Osteoblast (primary cell): ENCODE measurements around the gene SPEG. TPM values are rescaled to one million over a fixed set of nuclear protein-coding genes. Genes with fewer than 3 reads are reported as not detected.

ENCODE experiments used
- DNase-seq: peaks from one replicate; pipeline ENCODE4 v3.0.0; 2011; ENCODE audit warnings: low spot score, mixed read lengths; ENCODE audit not compliant: insufficient read length; ENCODE audit errors: missing footprints
- H2AFZ ChIP-seq: 2 replicates; pipeline ENCODE4 v1.6.0; 2011; ENCODE audit warnings: mild to moderate bottlenecking, low read length
- H3K27ac ChIP-seq: 2 replicates; pipeline ENCODE4 v1.5.1; 2011; ENCODE audit warnings: mild to moderate bottlenecking, low read depth, low read length, moderate library complexity
- H3K27me3 ChIP-seq: 2 replicates; pipeline ENCODE4 v1.6.0; 2012; ENCODE audit warnings: mild to moderate bottlenecking, control low read depth, inconsistent platforms, low read length, moderate library complexity; ENCODE audit not compliant: insufficient read depth
- H3K36me3 ChIP-seq: 2 replicates; pipeline ENCODE4 v1.5.1; 2011; ENCODE audit warnings: mild to moderate bottlenecking, low read length, control low read depth, moderate library complexity; ENCODE audit not compliant: insufficient read depth
- H3K4me1 ChIP-seq: 2 replicates; pipeline ENCODE4 v1.5.1; 2011; ENCODE audit warnings: mild to moderate bottlenecking, low read length, control low read depth, moderate library complexity; ENCODE audit not compliant: insufficient read depth
- H3K4me2 ChIP-seq: 2 replicates; pipeline ENCODE4 v1.6.0; 2011; ENCODE audit warnings: mild to moderate bottlenecking, low read length; ENCODE audit not compliant: insufficient read depth
- H3K4me3 ChIP-seq: fragments of 200-600 bp; sonication (generic); 3 replicates; pipeline ENCODE4 v1.5.1; 2012; ENCODE audit warnings: mild to moderate bottlenecking, low read length, inconsistent platforms; ENCODE audit not compliant: insufficient read depth
- H3K79me2 ChIP-seq: 2 replicates; pipeline ENCODE4 v1.6.0; 2012; ENCODE audit warnings: mild to moderate bottlenecking, low read length, control low read depth, inconsistent platforms; ENCODE audit not compliant: insufficient read depth
- H3K9me3 ChIP-seq: 2 replicates; pipeline ENCODE4 v1.5.1; 2011; ENCODE audit warnings: low read depth, low read length, control low read depth
- H4K20me1 ChIP-seq: 2 replicates; pipeline ENCODE4 v1.6.0; 2012; ENCODE audit warnings: mild to moderate bottlenecking, low read length, control low read depth; ENCODE audit not compliant: insufficient read depth
- total RNA-seq: library from RNA; depleted of rRNA; stranded (reverse); fragments of >200 nt; gene quantifications from 2 replicates; pipeline ENCODE4 v1.2.3, GENCODE V29; 2012
- TF ChIP-seq, protein P1 (sequence below): IDR thresholded peaks from 2 replicates; pipeline ENCODE4 v1.5.1; 2011; ENCODE audit warnings: mild to moderate bottlenecking, low read depth, low read length, moderate library complexity; ENCODE audit errors: extremely low read depth

Gene SPEG
- total RNA-seq, 1 donor = 26.4 TPM

DNA sequence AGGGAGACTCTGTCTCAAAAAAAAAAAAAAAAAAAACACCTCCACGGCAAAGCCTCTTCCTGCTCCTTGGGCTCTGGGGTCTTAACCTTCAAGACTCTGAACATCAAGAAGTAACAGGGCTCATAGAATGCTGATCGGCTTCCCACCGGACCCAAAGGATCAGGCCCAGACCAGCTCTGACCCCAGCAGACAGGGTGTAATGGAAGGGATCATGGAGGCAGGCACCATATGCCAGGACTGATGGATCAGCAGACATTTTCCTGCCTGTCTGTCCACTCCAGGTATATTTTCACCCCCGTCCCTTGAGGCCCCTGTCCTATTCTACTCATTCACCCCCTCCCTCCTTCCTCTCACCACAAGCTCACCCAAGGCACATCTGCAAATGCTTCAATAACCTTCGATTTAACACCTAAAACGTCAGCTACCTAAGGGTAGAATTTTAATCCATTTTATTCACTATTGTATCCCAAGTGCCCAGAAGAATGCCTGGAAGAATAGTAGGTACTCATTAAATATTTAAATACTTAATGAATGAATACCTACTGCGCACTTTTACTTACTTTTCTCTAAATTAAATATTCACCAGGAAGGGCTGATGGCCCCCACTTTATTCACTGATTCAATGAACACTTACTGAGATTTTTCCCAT is 4.6 kb upstream of the SPEG start:
- Histone ChIP-seq H3K36me3 (no peaks in the 10 kb centered on the region), H3K79me2 (no peaks in the 10 kb centered on the region), H3K9me3 (no peaks in the 10 kb centered on the region), H3K27ac (no peak overlapping the region), H3K4me1 (peaks cover 16% of the 10 kb centered on the region), H3K27me3 (no peaks in the 10 kb centered on the region), H3K4me2 (no peak overlapping the region), H4K20me1 (no peaks in the 10 kb centered on the region), H3K4me3 (no peak overlapping the region), H2AFZ (peak overlapping the region; percentile 71)
- TF ChIP-seq, protein P1, sequence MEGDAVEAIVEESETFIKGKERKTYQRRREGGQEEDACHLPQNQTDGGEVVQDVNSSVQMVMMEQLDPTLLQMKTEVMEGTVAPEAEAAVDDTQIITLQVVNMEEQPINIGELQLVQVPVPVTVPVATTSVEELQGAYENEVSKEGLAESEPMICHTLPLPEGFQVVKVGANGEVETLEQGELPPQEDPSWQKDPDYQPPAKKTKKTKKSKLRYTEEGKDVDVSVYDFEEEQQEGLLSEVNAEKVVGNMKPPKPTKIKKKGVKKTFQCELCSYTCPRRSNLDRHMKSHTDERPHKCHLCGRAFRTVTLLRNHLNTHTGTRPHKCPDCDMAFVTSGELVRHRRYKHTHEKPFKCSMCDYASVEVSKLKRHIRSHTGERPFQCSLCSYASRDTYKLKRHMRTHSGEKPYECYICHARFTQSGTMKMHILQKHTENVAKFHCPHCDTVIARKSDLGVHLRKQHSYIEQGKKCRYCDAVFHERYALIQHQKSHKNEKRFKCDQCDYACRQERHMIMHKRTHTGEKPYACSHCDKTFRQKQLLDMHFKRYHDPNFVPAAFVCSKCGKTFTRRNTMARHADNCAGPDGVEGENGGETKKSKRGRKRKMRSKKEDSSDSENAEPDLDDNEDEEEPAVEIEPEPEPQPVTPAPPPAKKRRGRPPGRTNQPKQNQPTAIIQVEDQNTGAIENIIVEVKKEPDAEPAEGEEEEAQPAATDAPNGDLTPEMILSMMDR = no peak
- DNase-seq = peak; percentile 72

DNA sequence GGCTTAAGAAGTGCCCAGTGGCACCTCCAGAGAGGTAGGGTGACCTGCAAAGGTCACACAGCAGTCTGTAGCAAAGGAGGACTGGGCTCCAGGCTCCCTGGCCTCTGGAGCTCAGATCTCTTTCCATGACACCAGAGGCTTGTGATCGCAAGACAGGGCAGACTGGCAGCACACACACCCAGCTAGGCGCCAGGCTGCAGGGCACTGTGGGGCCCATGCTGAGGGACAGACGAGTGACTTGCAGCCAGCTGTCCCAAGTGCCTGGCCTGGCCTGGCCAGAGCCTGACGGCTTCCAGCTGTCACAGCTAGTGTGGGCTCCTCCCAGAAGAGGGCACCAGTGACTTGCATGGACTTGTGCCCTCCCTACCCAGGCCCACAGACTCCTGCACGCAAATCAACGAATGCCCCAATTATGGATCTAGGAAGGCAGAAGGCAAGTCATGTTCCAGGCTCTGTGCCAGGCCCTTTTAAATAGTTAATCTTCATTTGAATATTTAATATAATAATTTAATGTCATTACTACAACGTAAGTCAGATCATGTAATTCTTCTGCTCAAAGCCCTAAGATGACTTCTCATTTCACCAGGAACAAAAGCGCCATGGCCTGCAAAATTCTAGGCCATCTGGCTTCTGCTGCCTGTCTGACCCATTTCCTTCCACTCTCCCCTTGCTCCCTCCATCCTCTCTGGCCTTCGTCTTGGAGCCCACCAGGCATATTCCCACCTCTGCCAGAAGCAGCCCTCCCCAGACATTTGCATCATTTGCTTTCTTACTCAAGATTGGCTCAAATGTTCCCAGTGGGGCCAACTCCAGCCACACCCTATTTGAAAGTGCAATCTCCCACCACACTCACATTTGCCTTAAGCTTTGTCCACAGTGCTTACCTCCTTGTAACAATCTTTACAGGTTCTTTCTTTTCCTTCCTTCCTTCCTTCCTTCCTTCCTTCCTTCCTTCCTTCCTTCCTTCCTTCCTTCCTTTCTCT is 3.7 kb upstream of the SPEG start:
- no peaks in the 10 kb centered on the region for H3K36me3 ChIP-seq
- no peak overlapping the region for H3K4me2 ChIP-seq
- TF ChIP-seq, protein P1 = peak; percentile 50
- H3K4me3 ChIP-seq = no peak overlapping the region
- H4K20me1 ChIP-seq = no peaks in the 10 kb centered on the region
- H2AFZ ChIP-seq = peak overlapping the region; percentile 71
- H3K4me1 ChIP-seq = peaks cover 18% of the 10 kb centered on the region
- H3K79me2 ChIP-seq = no peaks in the 10 kb centered on the region
- H3K27ac ChIP-seq = no peak overlapping the region
- peaks cover 4% of the 10 kb centered on the region for H3K27me3 ChIP-seq
- no peaks in the 10 kb centered on the region for H3K9me3 ChIP-seq
- DNase-seq = peak; percentile 93

DNA sequence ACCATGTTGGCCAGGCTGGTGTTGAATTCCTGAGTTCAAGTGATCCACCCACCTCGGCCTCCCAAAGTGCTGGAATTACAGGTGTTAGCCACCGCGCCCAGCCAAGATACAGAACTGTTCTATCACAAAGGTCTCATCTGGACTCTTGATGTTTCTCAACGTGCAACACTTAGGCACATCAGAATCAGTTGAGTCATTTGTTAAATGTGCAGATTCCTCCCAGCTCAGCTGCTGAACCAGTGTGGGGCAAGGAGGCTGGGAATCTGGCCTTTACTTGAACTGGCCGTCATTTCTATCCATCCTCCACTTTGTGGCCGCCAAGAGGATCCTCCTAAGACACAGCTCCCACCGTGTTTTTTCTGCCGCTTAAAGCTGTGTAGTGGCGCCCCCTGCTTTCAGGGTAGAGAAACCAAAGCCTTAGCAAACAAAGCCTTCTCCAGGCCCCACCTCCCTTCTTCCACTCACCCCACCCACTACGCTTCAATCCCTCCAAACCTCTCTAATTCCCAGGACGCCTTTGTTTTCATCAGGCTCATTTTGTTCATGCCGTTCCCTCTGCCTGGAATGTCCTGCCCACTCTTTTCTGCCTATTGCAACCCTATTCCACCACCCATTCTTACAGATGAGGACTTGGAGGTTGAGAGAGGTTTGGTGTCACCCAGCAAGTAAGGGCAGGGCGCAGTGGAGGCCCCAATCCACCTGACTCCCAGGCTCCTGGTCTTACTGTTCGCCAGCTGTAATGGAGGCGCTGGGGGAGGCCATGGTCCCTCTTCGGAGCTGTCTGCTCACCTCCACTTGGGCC is 776 bp upstream of the SPEG start:
- no peaks in the 10 kb centered on the region for H3K9me3 ChIP-seq
- H4K20me1 ChIP-seq = no peaks in the 10 kb centered on the region
- no peak overlapping the region for H3K4me3 ChIP-seq
- peak overlapping the region; percentile 50 for H2AFZ ChIP-seq
- TF ChIP-seq, protein P1 = peak; percentile 68
- peaks cover 18% of the 10 kb centered on the region for H3K4me1 ChIP-seq
- H3K4me2 ChIP-seq = no peak overlapping the region
- H3K27me3 ChIP-seq = peaks cover 4% of the 10 kb centered on the region
- H3K36me3 ChIP-seq = no peaks in the 10 kb centered on the region
- no peaks in the 10 kb centered on the region for H3K79me2 ChIP-seq
- H3K27ac ChIP-seq = peak overlapping the region; percentile 24
- DNase-seq = peak; percentile 95
